Right cardiac atrium (tissue), 5 donors: ENCODE data around the gene TMEM54. TPM values are rescaled to one million over a fixed set of nuclear protein-coding genes. Genes with fewer than 3 reads are reported as not detected.
"Not testable (repeated sequence)": the region's sequence is repeated elsewhere in the genome, so short reads cannot be mapped to it uniquely, and the experiment has no call there.

Source experiments
- ATAC-seq, 2 donors: fragments of 200-7000 bp; cut with Tn5 transposase; one replicate each; pipeline versions ENCODE4 v1.8.0 to v1.9.1; 2020; ENCODE audit warnings: moderate library complexity in 2 of 2, mild to moderate bottlenecking in 1 of 2
- DNase-seq, 3 donors: peaks; one replicate each; pipeline ENCODE4 v3.0.0-alpha.2; 2020
- H3K27ac ChIP-seq: one replicate; pipeline ENCODE4 v1.5.1; 2013; ENCODE audit warnings: mild to moderate bottlenecking, low read length, control low read depth, moderate library complexity
- H3K27me3 ChIP-seq: one replicate; pipeline ENCODE4 v1.6.1; 2013; ENCODE audit not compliant: control insufficient read depth, insufficient read depth
- H3K4me1 ChIP-seq: one replicate; pipeline ENCODE4 v1.6.1; 2013; ENCODE audit warnings: low read length; ENCODE audit not compliant: control insufficient read depth, insufficient read depth
- H3K4me3 ChIP-seq: one replicate; pipeline ENCODE4 v1.5.1; 2013; ENCODE audit warnings: low read length, control low read depth
- H3K9me3 ChIP-seq: one replicate; pipeline ENCODE4 v1.6.1; 2013; ENCODE audit warnings: low read length; ENCODE audit not compliant: control insufficient read depth
- WGBS: extraction: QIAGEN DNeasy Blood & Tissue Kit; methylation state at CpG from one replicate; pipeline ENCODE4 v1.1.7; 2013; 5-methylcytosine and 5-hydroxymethylcytosine counted together
- intact Hi-C, 4 donors: fragments of 100-400 bp; cut with DNase I; formaldehyde crosslinking; loops; one replicate each; pipeline versions ENCODE4 v1.11.0 to v1.14.0; 2022 to 2023
- polyA plus RNA-seq: library from polyadenylated mRNA; stranded (reverse); fragments of 200-250 nt; gene quantifications from one replicate; pipeline ENCODE4 v1.2.3, GENCODE V29; 2013
- total RNA-seq, 4 donors: library from RNA; stranded (reverse); fragmentation: NEBNext Ultra II Directional; extraction: Animal tissue kit (Norgen Biotek cat#: 25700); gene quantifications; one replicate each; pipeline ENCODE4 v1.2.1, GENCODE V29; 2021
- donor health status: healthy with polysubstance abuse.
- donor health status: DM: no; HTN: yes; CAD: no.
- donor health status: DM: no; HTN: no; CAD: no.
- donor health status: DM: no; HTN: yes; CAD: no; lungs with severe emphysema.
- donor health status: DM: yes; HTN: yes; CAD: no.

Gene TMEM54
- total and polyA plus RNA-seq, 5 donors, result 7.8 to 11.6 (median 9.1) TPM

DNA sequence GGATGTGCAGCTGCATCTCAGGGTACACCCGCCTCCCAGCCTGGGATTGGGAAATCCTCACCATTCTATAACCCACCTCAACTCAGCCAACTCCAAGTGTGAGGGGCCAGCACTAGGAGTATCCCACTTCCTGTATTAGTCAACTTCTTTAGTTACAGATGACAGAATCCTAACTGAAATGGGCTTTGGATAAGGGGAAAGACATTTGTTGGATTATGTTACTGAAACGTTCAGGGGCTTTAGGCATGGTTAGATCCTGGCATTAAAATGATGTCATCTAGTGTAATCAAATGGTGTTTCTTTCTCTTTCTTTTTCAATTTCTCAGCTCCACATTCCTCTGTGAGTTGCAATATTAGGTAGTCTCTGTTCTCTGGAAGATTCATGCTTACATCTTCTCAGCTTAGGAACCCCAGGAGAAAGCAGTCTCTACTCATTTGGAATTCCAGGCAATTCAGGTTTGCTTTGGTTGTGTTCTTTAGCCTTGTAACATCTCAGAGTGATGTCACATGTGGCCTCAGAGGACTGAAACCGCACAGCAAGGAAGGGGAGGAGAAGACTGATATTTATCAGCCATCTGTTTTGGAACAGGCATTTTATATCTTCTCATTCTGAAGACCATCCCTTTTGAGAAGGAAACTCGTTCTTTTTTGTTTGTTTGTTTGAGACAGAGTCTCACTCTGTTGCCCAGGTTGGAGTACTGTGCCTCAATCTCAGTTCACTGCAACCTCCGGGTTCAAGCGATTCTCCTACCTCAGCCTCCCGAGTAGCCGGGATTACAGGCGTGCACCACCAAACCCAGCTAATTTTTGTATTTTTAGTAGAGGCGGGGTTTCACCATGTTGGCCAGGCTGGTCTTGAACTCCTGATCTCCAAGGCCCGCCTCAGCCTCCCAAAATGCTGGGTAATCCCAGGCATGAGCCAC lies 18.9 kb upstream of the TMEM54 start:
- WGBS, result 84% methylated on average over 11 of the region's 11 CpGs
- ATAC-seq (peak in 1 of 2 donors; percentile 36), DNase-seq (no peak)
- H3K27me3 ChIP-seq, result no peaks in the 10 kb centered on the region
- no peaks in the 10 kb centered on the region for H3K9me3 ChIP-seq
- intact Hi-C loops, result no loop called here
- no peaks in the 10 kb centered on the region for H3K4me1 ChIP-seq
- H3K4me3 ChIP-seq, result no peak overlapping the region
- H3K27ac ChIP-seq, result no peak overlapping the region

- no peaks in the 10 kb centered on the region for H3K27me3 ChIP-seq
- WGBS, result 48% methylated on average over 1 of the region's 1 CpG
- ATAC-seq (no peak), DNase-seq (no peak)
- H3K4me1 ChIP-seq, result no peaks in the 10 kb centered on the region
- no peak overlapping the region for H3K4me3 ChIP-seq
- H3K27ac ChIP-seq, result no peak overlapping the region
- H3K9me3 ChIP-seq, result no peaks in the 10 kb centered on the region
- intact Hi-C loops, result no loop called here
Measured at GRCh38 chr1:32918179-32918578, 17.0 kb upstream of the TMEM54 start.

DNA sequence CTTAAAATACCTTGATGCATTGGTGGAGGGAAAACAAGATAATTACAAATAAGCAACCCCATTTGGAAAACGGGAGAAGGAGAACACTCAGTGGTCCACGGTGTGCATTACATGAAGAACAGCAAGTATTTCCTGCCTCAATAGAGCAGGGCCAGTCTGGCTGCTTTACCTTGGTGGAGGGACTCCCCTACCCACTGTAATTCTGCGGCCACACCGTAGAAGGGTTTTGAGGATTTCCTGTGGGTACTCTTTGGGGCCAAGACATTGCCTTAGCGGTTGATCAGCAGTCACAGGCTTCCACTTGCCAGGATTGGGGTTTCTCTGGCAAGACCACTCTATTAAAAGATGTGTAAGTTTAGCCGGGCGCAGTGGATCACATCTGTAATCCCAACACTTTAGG lies 16.3 kb upstream of the TMEM54 start:
- intact Hi-C loops, result no loop called here
- no peak for DNase-seq
- 68% methylated on average over 7 of the region's 7 CpGs for WGBS
- Histone ChIP-seq H3K4me1 (no peaks in the 10 kb centered on the region), H3K9me3 (no peaks in the 10 kb centered on the region), H3K27ac (no peak overlapping the region), H3K27me3 (no peaks in the 10 kb centered on the region), H3K4me3 (no peak overlapping the region)
- no peak for ATAC-seq

GRCh38 chr1:32915766-32916706 lies 14.8 kb upstream of the TMEM54 start:
- no peak overlapping the region for H3K4me3 ChIP-seq
- 89% methylated on average over 12 of the region's 12 CpGs for WGBS
- DNase-seq, result no peak
- H3K27ac ChIP-seq, result no peak overlapping the region
- no peaks in the 10 kb centered on the region for H3K27me3 ChIP-seq
- intact Hi-C loops, result no loop called here
- H3K9me3 ChIP-seq, result no peaks in the 10 kb centered on the region
- H3K4me1 ChIP-seq, result no peaks in the 10 kb centered on the region
- ATAC-seq, result no peak

DNA sequence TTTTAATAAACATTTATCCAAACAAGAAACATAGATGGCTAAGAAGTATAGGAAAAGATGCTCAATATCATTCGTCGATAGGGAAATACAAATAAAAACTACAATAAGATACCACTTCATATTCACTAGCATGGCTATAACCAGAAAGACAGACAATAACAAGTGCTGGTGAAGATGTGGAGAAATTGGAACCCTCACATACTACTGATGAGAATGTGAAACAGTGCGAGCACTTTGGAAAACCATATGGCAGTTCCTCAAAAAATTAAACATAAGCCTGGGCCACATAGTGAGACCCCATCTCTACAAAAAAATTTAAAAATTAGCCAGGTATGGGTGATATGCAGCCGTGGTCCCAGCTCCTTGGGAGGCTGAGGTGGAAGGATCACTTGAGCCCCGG lies 9.1 kb upstream of the TMEM54 start:
- ATAC-seq (no peak), DNase-seq (no peak)
- intact Hi-C loops, result no loop called here
- 96% methylated on average over 5 of the region's 5 CpGs for WGBS
- H3K4me3 ChIP-seq, result no peak overlapping the region
- H3K9me3 ChIP-seq, result no peaks in the 10 kb centered on the region
- no peak overlapping the region for H3K27ac ChIP-seq
- no peaks in the 10 kb centered on the region for H3K27me3 ChIP-seq
- no peaks in the 10 kb centered on the region for H3K4me1 ChIP-seq

DNA sequence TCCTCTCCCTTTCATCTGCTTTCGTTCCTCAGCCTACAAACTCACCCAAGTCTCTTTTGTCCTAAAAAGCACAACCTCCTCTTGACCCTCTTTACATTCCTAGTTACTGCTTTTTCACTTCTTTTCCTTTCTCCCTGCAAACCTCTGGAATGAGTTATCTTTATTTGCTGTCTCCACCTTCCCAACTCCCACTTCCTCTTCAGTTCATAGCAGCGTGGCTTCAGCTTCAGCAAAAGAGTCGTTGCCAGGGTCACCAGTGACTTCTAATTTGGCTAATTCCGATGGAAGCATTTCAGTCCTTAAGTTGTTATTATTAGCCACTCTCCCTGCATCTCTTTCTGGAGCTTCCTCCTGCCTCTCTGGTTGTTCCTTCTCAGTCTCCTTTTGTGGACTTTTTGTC lies 6.2 kb upstream of the TMEM54 start:
- Histone ChIP-seq H3K9me3 (no peaks in the 10 kb centered on the region), H3K27me3 (no peaks in the 10 kb centered on the region), H3K4me3 (no peak overlapping the region), H3K27ac (no peak overlapping the region), H3K4me1 (no peaks in the 10 kb centered on the region)
- 11% methylated on average over 4 of the region's 4 CpGs for WGBS
- no peak for DNase-seq
- intact Hi-C loops, result no loop called here
- ATAC-seq, result no peak

GRCh38 chr1:32906654-32907053 lies 5.5 kb upstream of the TMEM54 start:
- no peaks in the 10 kb centered on the region for H3K9me3 ChIP-seq
- no peak for ATAC-seq
- intact Hi-C loops, result no loop called here
- H3K4me3 ChIP-seq, result no peak overlapping the region
- H3K27me3 ChIP-seq, result no peaks in the 10 kb centered on the region
- no peaks in the 10 kb centered on the region for H3K4me1 ChIP-seq
- H3K27ac ChIP-seq, result no peak overlapping the region
- no peak for DNase-seq
- 79% methylated on average over 7 of the region's 7 CpGs for WGBS

DNA sequence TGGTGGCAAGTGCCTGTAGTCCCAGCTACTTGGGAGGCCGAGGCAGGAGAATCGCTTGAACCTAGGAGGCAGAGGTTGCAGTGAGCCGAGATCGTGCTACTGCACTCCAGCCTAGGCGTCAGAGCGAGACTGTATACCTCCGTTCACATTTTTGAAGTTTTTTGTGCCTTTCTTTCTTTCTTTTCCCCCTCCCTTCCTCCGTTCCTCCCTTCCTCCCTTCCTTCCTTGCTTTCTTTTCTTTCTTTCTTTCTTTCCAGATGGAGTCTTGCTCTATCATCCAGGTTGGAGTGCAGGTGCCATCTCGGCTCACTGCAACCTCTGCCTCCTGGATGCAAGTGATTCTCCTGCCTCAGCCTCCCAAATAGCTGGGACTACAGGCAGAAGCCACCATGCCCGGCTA lies 4.4 kb upstream of the TMEM54 start:
- H3K4me1 ChIP-seq, intact Hi-C loops, H3K27me3 ChIP-seq, H3K9me3 ChIP-seq, ATAC-seq, H3K27ac ChIP-seq, H3K4me3 ChIP-seq, DNase-seq: not testable (repeated sequence)
- 81% methylated on average over 10 of the region's 10 CpGs for whole genome bisulfite sequencing

GRCh38 chr1:32904797-32905196 lies 3.6 kb upstream of the TMEM54 start:
- DNase-seq (no peak), ATAC-seq (no peak)
- 54% methylated on average over 2 of the region's 2 CpGs for WGBS
- Histone ChIP-seq H3K27ac (no peak overlapping the region), H3K4me3 (no peak overlapping the region), H3K4me1 (no peaks in the 10 kb centered on the region), H3K27me3 (no peaks in the 10 kb centered on the region), H3K9me3 (no peaks in the 10 kb centered on the region)
- intact Hi-C loops, result no loop called here

GRCh38 chr1:32903991-32904785 lies 3.0 kb upstream of the TMEM54 start:
- intact Hi-C loops, result no loop called here
- ATAC-seq, result no peak
- no peak overlapping the region for H3K4me3 ChIP-seq
- DNase-seq, result no peak
- no peaks in the 10 kb centered on the region for H3K27me3 ChIP-seq
- H3K9me3 ChIP-seq, result no peaks in the 10 kb centered on the region
- 73% methylated on average over 3 of the region's 3 CpGs for WGBS
- no peaks in the 10 kb centered on the region for H3K4me1 ChIP-seq
- H3K27ac ChIP-seq, result no peak overlapping the region
